ENCODE results near the gene OVCA2. TPM values are rescaled to one million over a fixed set of nuclear protein-coding genes. Genes with fewer than 3 reads are reported as not detected.

OVCA2 gene
- total RNA-seq, 1 experiment from 2014 or later: 27.3 TPM

GRCh38 chr17:2034806-2035540, 6.8 kb upstream of the OVCA2 start (continued):
- TF ChIP-seq ZBTB33 (IDR thresholded peaks at IDR 0.05; ENCODE audit: extremely low read depth, insufficient replicate concordance, low read length): no peak
- no peak for TF ChIP-seq FOSL1 (IDR thresholded peaks at IDR 0.05; ENCODE audit: low read depth)
- no peak for TF ChIP-seq EZH2phosphoT487 (IDR thresholded peaks at IDR 0.05; ENCODE audit: borderline replicate concordance)
- no peak for TF ChIP-seq POLR2AphosphoS5 (IDR thresholded peaks at IDR 0.05; ENCODE audit: low read depth, low read length)
- no peak for TF ChIP-seq SP1 (IDR thresholded peaks at IDR 0.05; ENCODE audit: low read depth)
- TF ChIP-seq ZNF274 (IDR thresholded peaks at IDR 0.05; ENCODE audit: low read depth, low read length): no peak
- no peak for TF ChIP-seq CBX3 (IDR thresholded peaks at IDR 0.05; ENCODE audit: low read depth)
- TF ChIP-seq POLR2A (IDR thresholded peaks at IDR 0.05; ENCODE audit: borderline replicate concordance, extremely low read depth, insufficient read depth, insufficient read length): no peak
- no peak for TF ChIP-seq JUND (IDR thresholded peaks at IDR 0.05)
- no peak for TF ChIP-seq ZFX (IDR thresholded peaks at IDR 0.05)
- TF ChIP-seq EGR1 (IDR thresholded peaks at IDR 0.05; ENCODE audit: low read depth): no peak

- Histone ChIP-seq H3K36me3 (ENCODE audit: control insufficient read depth in 1 of 2, insufficient read depth in 2 of 2, low read length in 2 of 2) (no peaks in the 10 kb centered on the region; a peak in 1 of 4 replicates), H3K9me3 (ENCODE audit: control insufficient read depth in 1 of 2, insufficient read depth in 1 of 2, low read depth in 1 of 2, low read length in 2 of 2) (no peaks in the 10 kb centered on the region), H3K4me1 (ENCODE audit: control insufficient read depth in 1 of 2, insufficient read depth in 2 of 2, low read length in 2 of 2) (peaks cover 5 to 7% of the 10 kb centered on the region in 2 experiments; a peak in 3 of 4 replicates), H3K79me2 (ENCODE audit: insufficient read depth, low read length) (peaks cover 7% of the 10 kb centered on the region; the same call in 1 of the 2 replicates), H3K27me3 (ENCODE audit: insufficient read depth, low read length) (no peaks in the 10 kb centered on the region), H3K27ac (ENCODE audit: low read depth, low read length) (no peak overlapping the region), H3K4me3 (replicated peaks in 1 of 2; ENCODE audit: low read depth in 1 of 2, low read length in 2 of 2) (no peak overlapping the region), H2AFZ (ENCODE audit: low read depth, low read length, poor library complexity, severe bottlenecking) (no peak overlapping the region), H4K20me1 (ENCODE audit: insufficient read depth) (no peaks in the 10 kb centered on the region), H3K4me2 (ENCODE audit: low read length) (no peak overlapping the region), H3K9me2 (ENCODE audit: insufficient read depth) (no peaks in the 10 kb centered on the region), H3K9ac (ENCODE audit: low read length) (no peak overlapping the region)
- ATAC-seq (no peak), DNase-seq (ENCODE audit: low read depth, low spot score) (no peak)
- TF ChIP-seq RAD21 (IDR thresholded peaks at IDR 0.05; ENCODE audit: low read depth) (no peak), CBX3 (IDR thresholded peaks at IDR 0.05; ENCODE audit: low read depth) (no peak), TCF7L2 (IDR thresholded peaks at IDR 0.05; ENCODE audit: borderline replicate concordance, extremely low read depth, insufficient read depth, insufficient read length) (no peak), SP1 (IDR thresholded peaks at IDR 0.05; ENCODE audit: low read depth) (no peak), ZBTB33 (IDR thresholded peaks at IDR 0.05; ENCODE audit: extremely low read depth, insufficient replicate concordance, low read length) (no peak), ZFX (IDR thresholded peaks at IDR 0.05) (no peak), EGR1 (IDR thresholded peaks at IDR 0.05; ENCODE audit: low read depth) (no peak), ZNF274 (IDR thresholded peaks at IDR 0.05; ENCODE audit: low read depth, low read length) (no peak), CTCF (IDR thresholded peaks at IDR 0.05 in 2 of 3, conservative IDR thresholded peaks at IDR 0.05 in 1 of 3; ENCODE audit: borderline replicate concordance in 1 of 3, insufficient read depth in 1 of 3, low read depth in 2 of 3, low read length in 2 of 3) (no peak), JUND (IDR thresholded peaks at IDR 0.05) (no peak), POLR2AphosphoS5 (IDR thresholded peaks at IDR 0.05; ENCODE audit: low read depth, low read length) (no peak)
- POLR2A ChIA-PET: no interaction called here
- RAD21 ChIA-PET (ENCODE audit: low non-redundant PET in 1 of 2, low total read pairs in 2 of 2, uncharacterized antibody in 2 of 2, unreplicated experiment in 2 of 2): no interaction called here
- CTCF ChIA-PET: no interaction called here
- intact Hi-C loops (cut with micrococcal nuclease): no loop called here
- no TSS peak for BruUV-seq (replicated peaks)
These were observed 6.0 kb upstream of the OVCA2 start for GRCh38 chr17:2035541-2036488.

Data from HCT116 (cell line).